ENCODE results near the gene SLC17A4. TPM values are rescaled to one million over a fixed set of nuclear protein-coding genes. Genes with fewer than 3 reads are reported as not detected.

The SLC17A4 gene
- total and polyA plus RNA-seq, 2 experiments from 2014 or later, result not detected

GRCh38 chr6:25717866-25718740 lies 36.4 kb upstream of the SLC17A4 start:
- no peaks in the 10 kb centered on the region for H3K27me3 Mint-ChIP-seq (ENCODE audit: insufficient read depth, low read depth, poor library complexity)
- Histone ChIP-seq H3K36me3 (ENCODE audit: insufficient read depth) (no peaks in the 10 kb centered on the region), H3K9me2 (ENCODE audit: insufficient read depth) (no peaks in the 10 kb centered on the region), H3K79me2 (replicated peaks; ENCODE audit: insufficient read depth) (no peaks in the 10 kb centered on the region), H3K4me1 (ENCODE audit: insufficient read depth) (no peaks in the 10 kb centered on the region), H4K20me1 (replicated peaks; ENCODE audit: insufficient read depth) (no peaks in the 10 kb centered on the region), H3K4me3 (no peak overlapping the region), H3K4me2 (no peak overlapping the region), H3F3A (replicated peaks; ENCODE audit: low read depth) (no peaks in the 10 kb centered on the region), H2AFZ (no peak overlapping the region), H3K27me3 (ENCODE audit: insufficient read depth) (no peaks in the 10 kb centered on the region), H3K27ac (ENCODE audit: low read depth) (no peak overlapping the region)
- H3K27ac Mint-ChIP-seq, result no peak overlapping the region
- H3K36me3 Mint-ChIP-seq (ENCODE audit: low read depth), result no peaks in the 10 kb centered on the region
- no peaks in the 10 kb centered on the region for H3K4me1 Mint-ChIP-seq
- no peaks in the 10 kb centered on the region for H3K9me3 Mint-ChIP-seq
- ATAC-seq (no peak), DNase-seq (ENCODE audit: low spot score) (peak; percentile 60)
- TF ChIP-seq EZH2 (IDR thresholded peaks at IDR 0.05; ENCODE audit: low read depth, unreplicated experiment), result no peak
- TF ChIP-seq CTCF (conservative IDR thresholded peaks at IDR 0.05; ENCODE audit: low read depth in 2 of 2), result peak; percentile 52 to 77
- H3K4me3 Mint-ChIP-seq, result no peak overlapping the region

- Histone ChIP-seq H3K4me2 (no peak overlapping the region), H3K27me3 (ENCODE audit: insufficient read depth) (no peaks in the 10 kb centered on the region), H3K4me1 (ENCODE audit: insufficient read depth) (no peaks in the 10 kb centered on the region), H3K4me3 (no peak overlapping the region), H3K9me2 (ENCODE audit: insufficient read depth) (0 out of 2 replicates have a peak, but pooled peaks cover 3% of the 10 kb centered on the region), H3K36me3 (ENCODE audit: insufficient read depth) (no peaks in the 10 kb centered on the region), H3F3A (replicated peaks; ENCODE audit: low read depth) (no peaks in the 10 kb centered on the region), H4K20me1 (replicated peaks; ENCODE audit: insufficient read depth) (no peaks in the 10 kb centered on the region), H3K79me2 (replicated peaks; ENCODE audit: insufficient read depth) (no peaks in the 10 kb centered on the region), H3K27ac (ENCODE audit: low read depth) (no peak overlapping the region), H2AFZ (peak overlapping the region; percentile 77; the same call in 1 of the 2 replicates)
- Mint-ChIP-seq H3K9me3 (no peaks in the 10 kb centered on the region; the same call in 2 of the 3 replicates), H3K27me3 (ENCODE audit: insufficient read depth, low read depth, poor library complexity) (peaks cover 5% of the 10 kb centered on the region), H3K27ac (no peak overlapping the region), H3K4me1 (no peaks in the 10 kb centered on the region), H3K4me3 (no peak overlapping the region), H3K36me3 (ENCODE audit: low read depth) (no peaks in the 10 kb centered on the region)
- ATAC-seq, result no peak
- DNase-seq (ENCODE audit: low spot score), result peak; percentile 7
- TF ChIP-seq REST (IDR thresholded peaks at IDR 0.05; ENCODE audit: unreplicated experiment) (no peak), ETS1 (IDR thresholded peaks at IDR 0.05) (no peak), EZH2phosphoT487 (IDR thresholded peaks at IDR 0.05; ENCODE audit: unreplicated experiment) (no peak), EZH2 (IDR thresholded peaks at IDR 0.05; ENCODE audit: low read depth, unreplicated experiment) (no peak), CTCF (conservative IDR thresholded peaks at IDR 0.05; ENCODE audit: low read depth in 2 of 2) (no peak), ZNF114 (CRISPR knock-in tag; IDR thresholded peaks at IDR 0.05) (no peak), ZNF331 (CRISPR knock-in tag; IDR thresholded peaks at IDR 0.05; ENCODE audit: low read depth) (no peak), NANOG (IDR thresholded peaks at IDR 0.05; ENCODE audit: borderline replicate concordance) (no peak), STAT1 (IDR thresholded peaks at IDR 0.05; ENCODE audit: unreplicated experiment) (no peak)
Measured at GRCh38 chr6:25726122-25726911, 28.2 kb upstream of the SLC17A4 start.

All from GM23338 (cell line).